Activated CD8-positive, alpha-beta memory T cell treated with anti-CD3 and anti-CD28 coated beads, Interleukin-2, amount 50 U/mL, for 4 hours (primary cell): ENCODE results near the gene RNFT2.

Experiments used
- DNase-seq: peaks from one replicate; pipeline ENCODE4 v3.0.0-alpha.2; 2020

Gene RNFT2, protein sequence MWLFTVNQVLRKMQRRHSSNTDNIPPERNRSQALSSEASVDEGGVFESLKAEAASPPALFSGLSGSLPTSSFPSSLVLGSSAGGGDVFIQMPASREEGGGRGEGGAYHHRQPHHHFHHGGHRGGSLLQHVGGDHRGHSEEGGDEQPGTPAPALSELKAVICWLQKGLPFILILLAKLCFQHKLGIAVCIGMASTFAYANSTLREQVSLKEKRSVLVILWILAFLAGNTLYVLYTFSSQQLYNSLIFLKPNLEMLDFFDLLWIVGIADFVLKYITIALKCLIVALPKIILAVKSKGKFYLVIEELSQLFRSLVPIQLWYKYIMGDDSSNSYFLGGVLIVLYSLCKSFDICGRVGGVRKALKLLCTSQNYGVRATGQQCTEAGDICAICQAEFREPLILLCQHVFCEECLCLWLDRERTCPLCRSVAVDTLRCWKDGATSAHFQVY

DNA sequence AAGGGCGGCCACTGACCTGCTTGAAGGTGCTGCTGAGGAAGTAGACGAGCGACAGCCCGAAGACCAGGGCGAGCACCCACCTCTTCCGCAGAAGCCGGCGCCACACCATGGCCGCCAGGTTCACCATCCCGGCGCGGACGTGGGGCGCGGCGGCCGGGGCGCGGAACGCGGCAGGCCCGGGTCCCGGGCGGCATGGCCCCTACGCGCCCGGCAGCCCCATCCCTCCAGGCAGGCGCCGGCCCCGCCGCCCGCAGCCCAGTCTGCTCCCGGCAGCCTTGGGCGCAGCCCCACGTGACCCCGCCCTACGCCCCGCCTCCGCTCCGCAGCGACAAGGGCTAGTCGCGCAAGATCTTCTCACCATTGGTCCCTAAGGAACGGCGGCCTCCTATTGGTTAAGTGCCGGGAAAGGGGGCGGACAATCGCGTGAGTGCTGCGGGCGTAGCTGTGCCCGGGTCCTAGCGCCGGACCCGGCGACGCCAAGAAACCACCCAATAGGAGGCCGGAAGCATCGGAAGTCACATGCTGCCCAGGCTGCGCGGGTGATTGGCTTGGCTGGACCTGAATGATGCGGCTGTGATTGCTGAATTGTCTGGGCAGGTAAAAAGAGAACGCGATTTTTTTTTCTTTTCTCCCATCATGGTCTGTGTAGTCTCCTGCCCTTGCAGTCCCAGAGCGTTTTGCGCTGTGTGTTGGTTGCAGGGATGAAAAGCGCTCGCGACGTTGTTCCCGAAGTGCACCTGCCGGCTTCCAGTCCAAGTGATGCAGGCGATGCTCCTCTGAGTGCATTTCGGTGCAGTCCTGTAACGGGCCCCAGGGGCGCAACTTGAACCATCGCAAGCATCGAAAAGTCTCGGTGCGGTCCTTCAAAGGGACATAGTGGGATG lies at the start of gene RNFT2, which contains the start of gene SPRING1:
TSS of gene RNFT2 (plus strand) at position 542 of the 884 bp plus-strand sequence. CDS start 2,183 bp downstream, outside the sequence.
TSS of gene SPRING1 (minus strand) at position 296 of the 884 bp plus-strand sequence. CDS start at position 127, 169 bp downstream.
- DNase-seq = peak; percentile 99

DNA sequence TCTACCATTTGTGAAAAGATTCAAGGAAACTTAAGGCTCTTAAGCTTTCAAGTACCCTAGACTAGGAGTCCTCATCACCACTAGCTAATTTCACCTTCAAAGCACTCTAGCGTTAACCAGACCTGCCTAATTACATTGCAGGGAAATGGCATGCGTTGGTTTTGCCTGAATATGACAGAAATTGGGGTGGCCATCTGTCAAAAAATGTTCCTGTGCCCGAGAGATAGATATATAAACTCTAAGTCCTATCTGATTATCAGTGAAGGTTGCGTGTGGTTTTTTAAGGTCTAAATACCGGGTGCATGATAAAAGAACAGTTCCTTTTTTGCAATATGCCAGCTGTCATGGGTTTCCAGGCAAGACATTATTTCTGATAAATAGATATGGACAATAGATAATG lies 48.6 kb upstream of the RNFT2 start:
- no peak for DNase-seq

DNA sequence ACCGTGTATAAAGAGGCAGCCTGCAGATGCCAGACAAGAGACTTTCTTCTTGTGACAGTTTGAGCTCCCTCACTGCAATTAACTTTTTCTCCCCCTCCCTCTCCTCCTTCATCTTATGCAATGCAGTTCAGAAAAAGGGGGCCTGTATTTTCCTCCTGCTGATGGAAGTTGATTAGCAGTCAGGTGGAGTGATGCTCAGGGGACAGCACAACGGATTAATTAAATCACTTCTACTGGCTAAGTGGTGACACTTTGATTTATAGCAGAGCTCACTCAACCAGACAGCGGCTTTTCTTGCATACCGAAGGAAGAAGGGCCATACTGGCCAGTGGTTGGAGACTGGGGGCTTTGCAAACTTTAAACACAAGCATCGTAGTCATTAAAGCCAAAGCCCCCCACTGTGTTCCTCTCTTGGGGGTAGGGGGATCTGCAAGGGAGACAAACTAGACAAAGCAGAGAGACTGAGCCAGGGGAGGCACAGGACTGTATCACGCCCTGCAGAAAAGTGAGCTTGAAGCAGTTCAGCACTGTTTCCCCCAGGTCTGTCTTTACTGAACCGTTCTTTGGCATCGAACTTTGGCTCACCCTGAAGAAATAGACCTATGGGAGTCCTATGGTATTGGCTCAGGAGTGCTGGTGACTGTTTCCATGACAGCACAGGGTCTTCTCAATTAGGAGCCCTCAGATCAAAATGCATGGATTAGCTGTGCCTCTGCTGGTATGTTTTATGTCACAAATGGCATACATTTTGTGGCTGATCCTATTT lies 48.0 kb upstream of the RNFT2 start:
- DNase-seq = no peak

DNA sequence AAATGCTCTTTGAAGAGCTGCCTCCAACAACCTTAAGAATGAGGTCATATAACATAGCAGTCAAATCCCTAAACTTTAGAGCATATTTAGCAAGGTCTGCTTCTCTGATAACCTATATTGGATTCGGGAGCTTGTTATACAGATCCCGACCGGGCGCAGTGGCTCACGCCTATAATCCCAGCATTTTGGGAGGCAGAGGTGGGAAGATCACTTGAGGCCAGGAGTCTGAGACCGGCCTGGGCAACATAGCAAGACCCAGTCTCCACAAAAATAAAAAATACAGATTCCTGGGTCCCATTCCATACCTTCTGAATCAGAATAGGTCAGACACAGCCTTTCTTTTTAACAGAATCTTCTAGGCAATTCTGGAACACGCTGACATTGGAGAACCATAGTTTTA lies 46.9 kb upstream of the RNFT2 start:
- no peak for DNase-seq

DNA sequence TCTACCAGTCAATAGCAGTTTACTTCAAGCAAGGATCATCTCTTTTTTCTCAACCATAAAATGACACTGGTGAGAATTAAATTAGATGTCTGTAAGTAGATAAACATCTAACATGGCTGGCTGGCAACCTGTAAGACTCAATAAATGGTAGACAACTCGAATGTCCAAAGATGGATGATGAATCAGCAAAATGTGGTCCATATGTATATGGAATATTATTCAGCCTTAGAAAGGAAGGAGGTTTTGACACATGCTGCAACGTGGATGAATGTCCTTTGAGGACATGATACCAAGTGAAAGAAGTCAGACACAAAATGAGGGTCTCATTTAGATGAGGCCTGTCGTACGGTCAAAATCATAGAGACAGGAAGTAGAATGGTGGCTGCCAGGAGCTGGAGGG lies 46.5 kb upstream of the RNFT2 start:
- no peak for DNase-seq

DNA sequence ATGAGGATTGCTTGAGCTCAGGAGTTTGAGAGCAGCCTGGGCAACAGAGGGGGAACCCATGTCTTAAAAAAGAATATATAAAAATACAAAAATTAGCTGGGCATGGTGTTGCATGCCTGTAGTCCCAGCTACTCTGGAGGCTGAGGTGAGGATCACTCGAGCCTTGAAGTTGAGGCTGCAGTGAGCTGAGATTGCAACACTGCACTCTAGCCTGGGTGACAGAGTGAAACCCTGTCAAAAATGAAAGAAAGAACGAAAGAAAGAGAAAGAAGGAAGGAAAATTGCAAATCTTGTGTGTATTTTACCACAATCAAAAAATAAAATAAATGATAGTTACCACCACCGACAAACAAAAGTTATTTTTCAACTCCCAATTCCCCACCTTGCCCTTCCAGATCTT lies 45.5 kb upstream of the RNFT2 start:
- no peak for DNase-seq

DNA sequence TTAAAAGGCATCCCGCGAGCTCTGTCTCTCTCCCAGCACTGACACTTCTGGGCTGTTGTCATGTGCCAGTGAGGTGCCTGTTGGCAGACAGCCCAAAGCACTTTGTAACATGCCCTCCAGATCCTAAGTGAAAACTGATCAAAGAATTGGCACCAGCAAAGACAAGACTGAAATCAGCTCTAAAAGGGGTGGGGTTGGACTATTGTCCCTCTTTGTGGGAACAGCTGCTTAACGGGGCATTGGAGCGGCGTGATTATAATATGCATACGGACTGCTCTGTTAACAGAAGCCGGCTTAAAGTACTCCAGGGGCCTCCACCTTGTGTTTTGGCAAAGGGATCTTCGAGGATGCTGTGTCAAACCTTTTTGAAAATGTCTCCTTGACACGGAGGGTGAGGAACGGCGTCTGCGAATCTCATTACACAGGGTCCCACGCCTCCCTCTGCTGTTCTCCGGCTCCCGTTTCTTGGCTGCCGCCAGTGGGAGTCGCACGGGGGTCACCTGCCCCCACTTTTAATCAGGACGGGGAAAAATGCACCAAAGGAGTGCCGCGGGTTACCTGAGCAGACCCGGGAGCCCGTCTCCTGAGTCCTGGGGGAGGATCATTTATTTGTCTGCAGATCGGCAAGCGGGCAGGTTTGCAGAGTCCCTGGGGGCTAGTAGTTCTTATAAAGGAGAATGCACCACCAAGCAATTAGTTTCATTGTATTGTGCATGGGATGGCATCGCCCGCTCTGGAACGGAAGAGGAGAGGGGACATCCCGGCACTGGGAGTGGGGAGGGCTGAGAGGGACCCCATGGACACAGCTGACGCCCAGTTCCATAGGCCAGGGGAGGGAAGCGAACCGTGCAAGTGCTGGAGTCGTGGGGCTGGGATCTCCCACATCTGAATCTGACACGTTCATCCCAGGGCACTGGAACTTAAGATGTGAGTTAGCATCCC lies 44.6 kb upstream of the RNFT2 start:
- DNase-seq = no peak

DNA sequence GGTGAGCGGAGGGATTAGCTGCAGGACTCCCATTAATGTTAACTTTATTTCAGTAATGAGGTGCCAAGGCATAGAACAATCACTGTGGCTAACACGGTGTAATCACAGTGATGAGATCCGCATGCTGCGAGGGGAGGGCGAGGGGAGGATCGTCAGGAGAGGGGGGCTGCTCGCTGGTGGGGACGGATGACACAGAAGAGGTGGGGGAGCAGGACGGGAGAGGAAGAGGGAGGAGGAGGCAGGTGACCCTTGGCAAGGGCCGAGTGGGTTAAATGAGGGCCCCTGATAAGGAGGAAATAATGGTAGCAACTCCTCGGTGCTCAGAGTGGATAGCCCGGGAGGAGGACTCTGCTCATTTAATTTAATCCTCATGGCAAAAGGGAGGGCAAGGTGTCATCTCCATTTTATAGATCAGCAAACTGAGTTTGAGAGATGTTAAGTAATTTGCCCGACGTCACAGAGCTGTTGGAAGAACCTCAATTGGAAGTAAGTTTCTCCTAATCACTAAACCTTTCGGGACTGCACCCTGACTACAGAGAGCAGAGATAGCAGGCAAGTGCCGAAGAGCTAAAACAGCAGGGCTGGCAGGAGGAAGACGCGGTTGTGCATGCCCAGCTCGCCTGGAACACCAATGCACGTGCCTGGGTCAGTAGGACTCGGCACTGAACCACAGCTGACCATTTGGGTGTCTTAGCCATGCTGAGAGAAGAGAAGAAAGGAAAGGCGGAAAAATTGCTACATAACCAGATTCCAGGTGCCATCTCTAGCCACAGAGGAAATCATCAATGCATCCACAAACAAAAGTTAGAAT lies 43.3 kb upstream of the RNFT2 start:
- DNase-seq = no peak

DNA sequence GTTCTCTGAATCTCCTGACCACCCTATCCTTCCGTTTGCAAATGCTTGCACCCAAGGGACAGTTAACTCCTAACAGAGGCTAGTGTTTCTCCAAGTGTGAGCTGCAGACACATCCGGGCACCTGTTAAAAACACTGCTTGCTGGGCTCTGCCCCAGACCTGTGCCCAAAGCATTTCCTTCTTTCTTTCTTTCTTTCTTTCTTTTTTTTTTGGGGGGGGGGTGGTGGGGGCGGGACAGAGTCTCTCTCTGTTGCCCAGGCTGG lies 42.7 kb upstream of the RNFT2 start:
- no peak for DNase-seq

DNA sequence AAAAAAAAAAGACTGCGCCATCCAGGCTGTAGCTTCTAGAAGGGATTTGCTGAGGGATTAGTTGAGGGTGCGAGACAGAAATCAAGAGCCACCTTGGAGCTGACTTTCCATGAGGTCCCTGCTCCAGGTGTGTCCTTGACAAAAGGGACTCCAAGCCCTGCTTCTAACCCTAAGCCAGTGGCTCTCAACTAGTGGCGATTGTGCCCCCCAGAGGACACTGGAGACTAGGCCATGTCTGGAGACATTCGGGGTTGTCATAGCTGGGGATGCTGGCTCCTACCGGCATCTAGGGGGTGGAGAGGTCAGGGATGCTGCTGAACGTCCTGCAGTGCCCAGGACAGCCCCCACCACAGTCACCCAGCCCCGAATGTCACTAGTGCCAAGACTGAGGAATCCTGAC lies 40.8 kb upstream of the RNFT2 start:
- no peak for DNase-seq

DNA sequence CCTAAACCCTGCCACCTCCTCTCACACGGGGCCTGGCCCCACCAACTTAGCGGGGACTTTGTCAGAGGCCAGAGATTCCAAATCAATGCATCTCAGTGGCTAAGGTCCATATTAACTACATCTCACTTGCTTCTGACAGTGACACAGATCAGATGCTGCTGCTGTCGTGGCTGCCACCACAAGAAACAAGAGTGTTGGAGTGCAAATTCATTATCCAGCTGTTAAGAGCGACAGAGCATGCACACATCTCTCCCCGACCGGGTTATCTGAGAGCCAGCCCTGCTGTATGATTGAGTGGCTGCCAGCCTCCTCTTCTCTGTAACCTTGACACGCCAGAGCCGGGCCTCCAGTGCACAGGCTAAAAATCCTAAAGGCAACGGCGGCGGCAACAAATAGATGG lies 40.4 kb upstream of the RNFT2 start:
- DNase-seq = no peak

DNA sequence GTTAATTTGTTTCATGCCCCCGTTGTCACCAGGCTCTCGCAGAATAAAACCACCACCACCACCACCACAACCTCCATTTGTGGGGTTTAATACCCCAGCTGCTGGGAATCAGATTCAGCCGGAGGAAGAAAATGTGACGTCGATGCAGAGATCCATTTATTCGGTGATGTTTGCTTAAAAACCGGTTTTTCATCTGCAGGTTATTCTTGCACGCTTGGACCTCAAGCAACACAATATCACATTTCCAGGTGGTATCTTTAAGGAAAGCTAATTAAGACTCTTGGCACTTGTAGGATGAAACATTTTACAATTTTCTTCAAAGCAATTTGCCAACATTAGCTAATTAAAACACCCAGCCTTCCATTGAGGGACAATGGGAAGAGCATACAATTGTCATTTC lies 40.0 kb upstream of the RNFT2 start:
- DNase-seq = no peak

DNA sequence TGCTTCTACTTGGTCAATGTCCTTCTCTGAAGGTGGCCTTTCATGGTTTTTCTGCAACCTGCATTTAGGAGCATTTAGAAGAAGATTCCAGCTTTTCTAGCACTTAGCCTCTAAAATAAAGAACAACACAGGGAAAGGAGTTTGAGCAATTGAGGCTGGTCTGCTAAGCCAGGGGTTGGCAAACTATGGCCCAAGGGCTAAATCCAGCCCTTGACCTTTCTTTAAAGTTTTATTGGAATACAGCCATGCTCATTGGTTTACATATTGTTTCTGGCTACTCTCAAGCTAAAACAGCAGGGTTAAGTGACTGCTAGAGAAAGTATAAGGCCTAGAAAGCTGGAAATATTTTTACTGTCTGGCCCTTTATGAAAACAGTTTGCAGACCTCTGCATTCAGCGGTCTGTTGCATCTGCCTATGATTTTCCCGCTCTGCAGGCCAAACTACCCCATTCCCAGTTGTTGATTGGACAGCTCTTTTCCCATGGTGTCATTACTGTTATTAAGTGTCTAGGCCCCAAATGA lies 39.5 kb upstream of the RNFT2 start:
- DNase-seq = no peak

DNA sequence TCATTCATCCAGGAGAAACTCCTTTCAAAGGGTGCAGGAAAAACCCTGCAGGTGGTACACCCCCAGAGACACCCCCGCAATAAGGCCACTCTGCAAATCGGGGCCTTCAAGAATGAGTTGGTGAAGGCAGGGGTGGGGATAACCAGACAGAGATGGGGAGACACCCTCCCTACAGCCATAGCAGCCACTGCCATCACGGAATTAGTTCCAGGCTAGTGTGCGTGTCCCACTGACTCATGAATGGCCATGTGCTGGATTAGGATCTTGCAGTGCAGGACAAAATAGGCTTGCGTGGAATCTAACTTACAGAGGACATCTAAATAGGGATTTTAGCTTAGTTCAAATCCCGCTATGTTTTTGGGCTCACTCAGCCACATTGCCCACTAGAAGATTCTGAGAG lies 38.0 kb upstream of the RNFT2 start:
- no peak for DNase-seq

DNA sequence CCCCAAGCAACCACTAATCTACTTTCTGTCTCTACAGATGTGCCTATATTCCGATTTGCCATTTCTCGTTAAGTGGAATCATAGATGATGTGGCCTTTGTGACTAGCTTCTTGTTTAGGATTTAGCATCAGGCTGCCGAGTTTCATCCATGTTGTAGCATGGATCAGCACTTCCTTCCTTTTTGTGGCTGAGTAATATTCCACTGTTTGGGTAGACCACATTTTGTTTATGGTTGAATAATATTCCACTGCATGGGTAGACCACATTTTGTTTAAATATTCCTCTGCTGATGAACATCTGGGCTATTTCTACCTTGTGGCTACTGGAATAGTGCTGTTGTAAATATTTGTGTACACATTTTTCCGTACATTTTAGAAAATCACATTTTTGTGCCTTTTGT lies 36.7 kb upstream of the RNFT2 start:
- no peak for DNase-seq

DNA sequence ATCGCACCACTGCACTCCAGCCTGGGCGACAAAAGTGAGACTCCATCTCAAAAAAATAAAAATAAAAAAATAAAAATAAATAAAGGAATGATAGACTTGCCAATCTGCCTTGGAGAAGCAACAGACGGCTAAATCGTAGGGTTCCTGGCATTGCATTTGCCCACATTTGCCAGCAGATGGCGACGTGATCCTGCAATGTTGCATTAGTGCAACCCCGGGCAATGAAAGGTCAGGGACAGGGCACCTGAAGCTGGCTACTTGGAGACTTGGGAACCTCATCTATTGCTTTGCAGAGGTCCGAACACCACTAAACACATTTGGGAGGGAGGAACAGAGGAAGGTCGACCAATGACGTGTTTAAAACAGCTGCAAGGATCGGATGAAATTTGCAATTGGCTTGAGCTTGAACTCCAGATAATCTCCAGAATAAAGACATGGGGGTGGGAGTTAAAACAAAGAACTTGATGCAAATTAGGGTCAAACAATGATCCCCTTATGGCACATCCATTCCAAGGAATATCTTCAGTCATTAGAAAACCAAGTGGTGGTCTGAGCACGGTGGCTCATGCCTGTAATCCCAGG lies 34.8 kb upstream of the RNFT2 start:
- peak; percentile 65 for DNase-seq

DNA sequence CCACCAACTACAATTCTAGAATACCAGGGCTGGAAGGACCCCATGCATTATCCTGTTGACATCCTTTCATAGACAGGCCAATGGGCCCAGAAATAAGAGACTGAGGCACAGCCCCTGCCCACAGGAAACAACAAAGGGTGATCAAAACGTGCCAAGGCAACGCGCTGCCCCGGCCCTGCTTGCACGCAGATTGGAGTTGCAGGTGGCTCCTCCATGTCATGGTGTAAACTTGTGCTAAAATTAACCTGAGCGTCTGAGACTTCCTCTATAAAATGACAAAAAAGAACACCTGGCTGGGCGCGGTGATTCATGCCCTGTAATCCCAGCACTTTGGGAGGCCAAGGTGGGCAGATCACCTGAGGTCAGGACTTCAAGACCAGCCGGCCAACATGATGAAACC lies 30.4 kb upstream of the RNFT2 start:
- DNase-seq = no peak

DNA sequence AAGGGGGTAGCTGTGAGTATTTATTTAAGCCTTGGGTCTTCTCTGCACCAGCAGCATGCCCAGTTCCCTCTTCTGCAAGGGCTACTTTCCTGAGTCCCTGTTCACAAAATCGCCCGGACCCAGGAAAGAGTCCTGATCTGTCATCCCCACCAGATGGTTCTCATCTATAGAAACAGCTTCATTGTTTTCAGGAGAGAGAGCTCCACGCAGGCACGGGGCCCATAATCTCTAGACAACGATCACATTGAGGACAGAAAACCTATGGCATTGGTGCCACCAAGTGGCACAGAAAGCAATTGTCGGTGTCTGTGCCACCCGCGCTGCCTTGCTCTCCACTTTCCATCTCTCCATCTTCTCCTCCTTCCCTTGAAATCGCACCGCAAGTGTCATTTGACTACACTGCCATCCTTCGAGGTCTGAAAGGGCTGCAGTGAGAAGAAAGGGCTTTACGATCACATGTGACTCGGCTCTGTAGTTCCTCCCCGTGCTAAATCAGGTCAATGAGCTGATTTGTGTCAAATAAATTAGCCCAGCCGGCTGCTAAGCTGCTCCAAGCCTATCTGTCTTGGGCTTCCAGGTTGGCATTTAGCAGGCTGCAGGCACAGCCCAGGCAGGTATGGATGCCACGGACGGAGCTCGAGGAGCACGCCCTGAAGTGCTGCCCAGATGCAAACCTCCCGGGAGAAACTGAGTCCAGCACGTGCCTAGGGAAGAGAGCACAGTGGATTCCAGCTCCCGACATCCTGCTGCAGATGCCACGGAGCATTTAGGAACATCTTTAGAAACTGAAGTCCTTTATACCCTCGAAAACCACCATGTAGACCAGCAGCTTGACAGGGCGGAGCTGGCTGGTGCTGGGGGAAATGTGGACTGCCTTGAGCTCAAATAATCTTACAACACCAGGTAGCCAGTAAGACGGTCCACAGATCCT lies 29.0 kb upstream of the RNFT2 start:
- peak; percentile 47 for DNase-seq

DNA sequence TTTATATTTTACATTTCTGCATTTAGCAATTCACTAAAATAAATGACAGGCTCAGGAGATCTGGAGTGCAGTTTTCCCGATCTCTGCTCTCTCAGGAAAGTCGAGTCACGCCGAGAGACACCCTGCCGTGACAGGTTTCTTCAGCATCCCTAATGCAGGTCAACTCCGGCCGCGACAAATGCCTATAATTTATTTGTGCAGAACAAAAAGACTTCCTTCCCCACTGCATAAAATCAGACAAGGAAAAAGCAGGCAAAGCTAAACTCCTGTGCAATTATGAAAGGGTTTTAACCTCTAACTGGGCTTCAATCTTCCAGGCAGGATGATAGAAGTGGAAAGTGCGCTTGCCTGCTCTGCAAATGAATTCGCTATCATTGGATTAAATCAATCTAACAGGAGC lies 28.3 kb upstream of the RNFT2 start:
- DNase-seq = no peak
